Heart right ventricle (tissue), 16 donors: ENCODE measurements around the gene ZBBX. TPM values are rescaled to one million over a fixed set of nuclear protein-coding genes. Genes with fewer than 3 reads are reported as not detected.
"Not testable (repeated sequence)": the region's sequence is repeated elsewhere in the genome, so short reads cannot be mapped to it uniquely, and the experiment has no call there.

Experiments
- ATAC-seq, 8 donors: fragments of 200-7000 bp; cut with Tn5 transposase; one replicate each; pipeline ENCODE4 v1.9.1; 2020; ENCODE audit warnings: mild to moderate bottlenecking in 8 of 8, moderate library complexity in 8 of 8, moderate number of reproducible peaks in 1 of 8
- DNase-seq, 2 donors: peaks; one replicate each; pipeline ENCODE4 v3.0.0-alpha.2; 2020
- H3K27ac ChIP-seq, 10 donors: fragments of 200-600 bp; sonication (generic) in 2 of 10; one replicate each; pipeline versions ENCODE4 v1.5.0 to v1.8.0; 2020 to 2022; ENCODE audit warnings: mild to moderate bottlenecking in 3 of 10
- H3K27me3 ChIP-seq, 7 donors: fragments of 200-600 bp; one replicate each; pipeline ENCODE4 v1.8.0; 2021 to 2022; ENCODE audit warnings: mild to moderate bottlenecking in 2 of 7
- H3K36me3 ChIP-seq, 9 donors: fragments of 200-600 bp; sonication (generic) in 1 of 9; one replicate each; pipeline versions ENCODE4 v1.5.0 to v1.8.0; 2020 to 2022; ENCODE audit warnings: mild to moderate bottlenecking in 2 of 9
- H3K4me1 ChIP-seq, 9 donors: fragments of 200-600 bp; sonication (generic) in 1 of 9; one replicate each; pipeline versions ENCODE4 v1.5.0 to v1.8.0; 2020 to 2022; ENCODE audit warnings: mild to moderate bottlenecking in 4 of 9
- H3K4me3 ChIP-seq, 10 donors: fragments of 200-600 bp; sonication (generic) in 2 of 10; one replicate each; pipeline versions ENCODE4 v1.5.0 to v1.8.0; 2020 to 2022; ENCODE audit warnings: mild to moderate bottlenecking in 7 of 10, moderate library complexity in 2 of 10
- H3K9me3 ChIP-seq, 11 donors: fragments of 200-600 bp in 10 of 11; sonication (generic) in 2 of 11; one replicate each; pipeline versions ENCODE4 v1.5.0 to v1.8.0; 2013 to 2022; ENCODE audit warnings: mild to moderate bottlenecking in 2 of 11, control low read depth in 1 of 11, moderate library complexity in 1 of 11
- WGBS, 2 donors: extraction: QIAGEN DNeasy Blood & Tissue Kit; methylation state at CpG; one replicate each; pipeline ENCODE4 v1.1.7; 2013; ENCODE audit warnings: inconsistent platforms in 1 of 2; 5-methylcytosine and 5-hydroxymethylcytosine counted together
- intact Hi-C, 10 donors: fragments of 100-400 bp; cut with DNase I; formaldehyde crosslinking; loops; one replicate each; pipeline versions ENCODE4 v1.11.1 to v1.14.2; 2022
- long read RNA-seq, 3 donors: library from polyadenylated mRNA; unstranded; transcript quantifications; one replicate each; pipeline ENCODE4 v2.0.0, GENCODE V29; 2020 to 2021
- polyA plus RNA-seq, 2 donors: library from polyadenylated mRNA; stranded (reverse); fragments of 200-250 nt; gene quantifications; one replicate each; pipeline ENCODE4 v1.2.3, GENCODE V29; 2013
- total RNA-seq, 10 donors: library from RNA; stranded (reverse); fragmentation: NEBNext Ultra II Directional in 3 of 10; extraction: Animal tissue kit (Norgen Biotek cat#: 25700) in 3 of 10; gene quantifications; one replicate each; pipeline versions ENCODE4 v1.2.1 to v1.2.4, GENCODE V29; 2021 to 2023
- TF ChIP-seq, protein P1 (sequence below), 9 donors: fragments of 200-600 bp; sonication (generic) in 2 of 9; IDR thresholded peaks; one replicate each; pipeline versions ENCODE4 v1.5.0 to v1.8.0; 2021 to 2022; ENCODE audit warnings: antibody characterized with exemption in 9 of 9, mild to moderate bottlenecking in 5 of 9, moderate library complexity in 1 of 9
- donor health status: Arrhythmogenic right ventricular cardiomyopathy.
- donor health status: ischemic (EF 13 %, LVEDD 7.1; RV severe dilation, severe dysfunction).
- donor health status: healthy with polysubstance abuse.
- donor health status: DM: no; HTN: yes; CAD: no.
- donor health status: DM: no; HTN: no; CAD: no.
- donor health status: ischemic (EF 25% LVEDD 6.9; RV normal size, moderate dysfunction).
- donor health status: ischemic (EF 25% LVEDD 5.7; RV mildly dilated, moderate dysfunction).
- donor health status: healthy.
- donor health status: DM: yes; HTN: yes; CAD: no.
- donor health status: Ischemic cardiomyopathy.
- donor health status: ischemic (EF 35%, LVEDD 5.7; RV mildly dilated, moderate dysfunction).
- donor health status: nonischemic (EF 11% LVEDD 7.7; RV severe dilation, severe dysfunction).
- donor health status: DM: yes; HTN: yes; CAD: no.
- donor health status: PGD.
- donor health status: ischemic (EF 29% LVEDD 5.4; RV normal size, mild dysfunction).
- donor health status: nonischemic (EF 23%, LVEDD 6.1; RV moderate dilation, normal function).

Gene ZBBX, protein sequence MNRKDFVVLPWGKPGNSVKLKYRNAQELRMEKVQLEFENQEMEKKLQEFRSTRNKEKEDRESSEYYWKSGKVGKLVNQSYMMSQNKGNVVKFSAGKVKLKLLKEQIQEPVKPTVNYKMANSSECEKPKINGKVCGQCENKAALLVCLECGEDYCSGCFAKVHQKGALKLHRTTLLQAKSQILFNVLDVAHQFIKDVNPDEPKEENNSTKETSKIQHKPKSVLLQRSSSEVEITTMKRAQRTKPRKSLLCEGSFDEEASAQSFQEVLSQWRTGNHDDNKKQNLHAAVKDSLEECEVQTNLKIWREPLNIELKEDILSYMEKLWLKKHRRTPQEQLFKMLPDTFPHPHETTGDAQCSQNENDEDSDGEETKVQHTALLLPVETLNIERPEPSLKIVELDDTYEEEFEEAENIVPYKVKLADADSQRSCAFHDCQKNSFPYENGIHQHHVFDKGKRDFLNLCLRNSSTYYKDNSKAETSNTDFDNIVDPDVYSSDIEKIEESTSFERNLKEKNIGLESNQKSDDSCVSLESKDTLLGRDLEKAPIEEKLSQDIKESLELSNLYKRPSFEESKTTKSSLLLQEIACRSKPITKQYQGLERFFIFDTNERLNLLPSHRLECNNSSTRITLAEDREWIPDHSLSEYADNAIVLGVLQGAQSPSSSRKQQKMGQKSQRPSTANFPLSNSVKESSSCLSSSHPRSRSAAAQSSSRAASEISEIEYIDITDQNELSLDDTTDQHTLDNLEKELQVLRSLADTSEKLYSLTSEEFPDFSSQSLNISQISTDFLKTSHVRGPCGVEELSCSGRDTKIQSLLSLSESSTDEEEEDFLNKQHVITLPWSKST
- total RNA-seq (1 to 10 TPM in 1 of 10 donors, under 1 TPM in 1, not detected in 8; 0.30 to 1.1 TPM), polyA plus RNA-seq (not detected)
- long read RNA-seq, donor 1 = 0 reads
- long read RNA-seq, donor 2 = 0 reads
- long read RNA-seq, donor 3 = 0 reads

DNA sequence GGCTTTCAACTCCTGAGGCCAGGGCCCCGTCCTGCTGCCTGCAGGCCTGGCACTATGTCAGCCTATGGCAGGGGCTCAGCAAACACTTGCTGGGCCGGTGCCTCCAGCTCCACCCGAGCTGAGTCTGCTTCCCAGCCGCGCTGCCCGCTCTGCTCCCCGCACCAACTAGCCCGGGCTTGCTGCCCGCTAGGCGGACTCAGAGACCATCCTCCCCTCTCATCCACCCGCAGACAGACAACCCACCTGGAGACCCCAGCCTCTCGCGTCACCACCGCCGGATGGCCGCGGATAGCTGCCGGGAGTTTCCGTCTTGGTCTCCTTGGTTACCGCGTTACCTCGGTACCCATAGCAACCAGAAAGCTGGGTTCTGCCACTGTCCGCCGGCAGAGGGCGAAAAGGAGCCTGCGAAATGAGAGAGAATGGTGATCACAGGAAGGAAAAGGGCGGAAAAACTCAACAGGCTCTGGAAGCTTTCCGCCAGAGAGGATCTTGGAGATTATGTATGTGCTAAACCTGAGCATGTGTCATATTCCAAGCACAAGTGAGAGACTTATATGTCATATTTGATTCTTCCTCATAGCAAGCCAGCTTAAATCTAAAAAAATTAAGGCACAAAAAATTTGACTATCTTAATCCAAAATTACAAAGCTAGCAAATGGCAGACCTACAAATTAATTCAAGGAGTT is at the start of gene ZBBX:
Gene ZBBX (minus strand): TSS at position 294 of the 686 bp plus-strand sequence. CDS start 7,396 bp downstream, outside the sequence.
- no peaks in the 10 kb centered on the region for H3K9me3 ChIP-seq
- H3K4me1 ChIP-seq = peaks cover 0 to 7% (median 0%) of the 10 kb centered on the region in 9 donors
- TF ChIP-seq, protein P1, sequence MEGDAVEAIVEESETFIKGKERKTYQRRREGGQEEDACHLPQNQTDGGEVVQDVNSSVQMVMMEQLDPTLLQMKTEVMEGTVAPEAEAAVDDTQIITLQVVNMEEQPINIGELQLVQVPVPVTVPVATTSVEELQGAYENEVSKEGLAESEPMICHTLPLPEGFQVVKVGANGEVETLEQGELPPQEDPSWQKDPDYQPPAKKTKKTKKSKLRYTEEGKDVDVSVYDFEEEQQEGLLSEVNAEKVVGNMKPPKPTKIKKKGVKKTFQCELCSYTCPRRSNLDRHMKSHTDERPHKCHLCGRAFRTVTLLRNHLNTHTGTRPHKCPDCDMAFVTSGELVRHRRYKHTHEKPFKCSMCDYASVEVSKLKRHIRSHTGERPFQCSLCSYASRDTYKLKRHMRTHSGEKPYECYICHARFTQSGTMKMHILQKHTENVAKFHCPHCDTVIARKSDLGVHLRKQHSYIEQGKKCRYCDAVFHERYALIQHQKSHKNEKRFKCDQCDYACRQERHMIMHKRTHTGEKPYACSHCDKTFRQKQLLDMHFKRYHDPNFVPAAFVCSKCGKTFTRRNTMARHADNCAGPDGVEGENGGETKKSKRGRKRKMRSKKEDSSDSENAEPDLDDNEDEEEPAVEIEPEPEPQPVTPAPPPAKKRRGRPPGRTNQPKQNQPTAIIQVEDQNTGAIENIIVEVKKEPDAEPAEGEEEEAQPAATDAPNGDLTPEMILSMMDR (IDR thresholded peaks at IDR 0.05) = peak; percentile 60 to 93 (median 78)
- no peak within 1 kb of the TSS for H3K27ac ChIP-seq
- no peaks in the 10 kb centered on the region for H3K27me3 ChIP-seq
- intact Hi-C loops = loop anchor here in 1 of 10 donors (5.0 kb wide), 1 partner anchor 302 kb away; no protein-coding TSS in a partner anchor
- H3K4me3 ChIP-seq = peak within 1 kb of the TSS in 9 of 10 donors; percentile 21 to 48 (median 45)
- ATAC-seq (peak; percentile 84 to 99 (median 92)), DNase-seq (peak; percentile 70 to 81)
- H3K36me3 ChIP-seq = no peaks in the 10 kb centered on the region
- 2% methylated on average over 28 of the region's 28 CpGs for WGBS, 2 donors

DNA sequence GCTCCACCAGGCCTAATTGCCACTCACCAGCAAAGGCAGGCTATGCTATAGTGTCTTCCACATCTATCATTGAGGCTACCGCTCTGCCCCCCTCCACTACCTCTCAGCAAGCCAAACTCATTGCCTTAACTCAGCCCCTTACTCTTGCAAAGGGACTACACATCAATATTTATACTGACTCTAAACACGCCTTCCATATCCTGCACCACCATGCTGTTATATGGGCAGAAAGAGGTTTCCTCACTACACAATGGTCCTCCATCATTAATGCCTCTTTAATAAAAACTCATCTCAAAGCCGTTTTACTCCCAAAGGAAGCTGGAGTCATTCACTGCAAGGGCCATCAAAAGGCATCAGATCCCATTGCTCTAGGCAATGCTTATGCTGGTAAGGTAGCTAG is 46.9 kb upstream of the ZBBX start:
- 81 to 90% methylated on average over 3 of the region's 3 CpGs for WGBS, 2 donors
- ATAC-seq, intact Hi-C loops: not testable (repeated sequence)

DNA sequence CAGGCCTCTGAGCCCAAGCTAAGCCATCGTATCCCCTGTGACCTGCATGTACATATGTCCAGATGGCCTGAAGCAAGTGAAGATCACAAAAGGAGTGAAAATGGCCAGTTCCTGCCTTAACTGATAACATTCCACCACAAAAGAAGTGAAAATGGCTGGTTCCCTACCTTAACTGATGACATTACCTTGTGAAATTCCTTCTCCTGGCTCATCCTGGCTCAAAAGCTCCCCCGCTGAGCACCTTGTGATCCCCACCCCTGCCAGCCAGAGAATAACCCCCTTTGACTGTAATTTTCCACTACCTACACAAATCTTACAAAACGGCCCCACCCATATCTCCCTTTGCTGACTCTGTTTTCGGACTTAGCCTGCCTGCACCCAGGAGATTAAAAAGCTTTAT is 42.3 kb upstream of the ZBBX start:
- H3K4me3 ChIP-seq, H3K27me3 ChIP-seq, ATAC-seq, H3K27ac ChIP-seq, H3K4me1 ChIP-seq, H3K36me3 ChIP-seq, DNase-seq, intact Hi-C loops: not testable (repeated sequence)
- peaks cover 0 to 22% (median 0%) of the 10 kb centered on the region in 11 donors for H3K9me3 ChIP-seq
- WGBS, 2 donors = 80 to 81% methylated on average over 4 of the region's 4 CpGs

More for the DNA sequence above, 46.9 kb upstream of the ZBBX start:
- H3K4me3 ChIP-seq, H3K36me3 ChIP-seq, H3K27me3 ChIP-seq, H3K4me1 ChIP-seq, DNase-seq, H3K27ac ChIP-seq: not testable (repeated sequence)
- peaks cover 0 to 30% (median 0%) of the 10 kb centered on the region in 11 donors for H3K9me3 ChIP-seq

DNA sequence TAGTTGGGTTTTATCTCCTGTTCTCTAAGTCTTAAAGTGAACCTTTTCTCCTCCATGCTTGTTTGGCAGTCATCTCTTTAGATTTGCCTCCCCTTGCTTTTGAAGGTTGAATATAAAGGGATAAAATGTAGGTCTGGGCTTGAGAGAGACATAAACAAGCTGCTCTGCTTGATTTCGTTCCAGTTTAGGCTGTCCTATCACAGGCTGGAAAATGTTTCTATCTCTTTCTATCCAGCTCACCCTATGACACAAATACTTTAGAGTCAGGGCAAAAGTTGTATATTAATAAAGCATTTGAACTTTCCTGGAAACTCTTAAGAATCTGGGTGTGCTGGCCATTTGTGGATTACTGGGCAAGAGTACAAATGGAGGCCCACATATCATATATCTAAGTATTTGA is 29.5 kb upstream of the ZBBX start:
- intact Hi-C loops = loop anchor here in 8 of 10 donors (5.0 to 10.0 kb wide), 4 partner anchors 273 to 475 kb away; no protein-coding TSS in a partner anchor
- DNase-seq = no peak
- H3K36me3 ChIP-seq = no peaks in the 10 kb centered on the region
- H3K4me1 ChIP-seq = no peaks in the 10 kb centered on the region
- ATAC-seq = no peak
- H3K9me3 ChIP-seq = no peaks in the 10 kb centered on the region
- no peak overlapping the region for H3K4me3 ChIP-seq
- no peak overlapping the region for H3K27ac ChIP-seq
- WGBS, 2 donors = 53 to 56% methylated on average over 1 of the region's 1 CpG
- no peaks in the 10 kb centered on the region for H3K27me3 ChIP-seq
- TF ChIP-seq, protein P1 (IDR thresholded peaks at IDR 0.05) = no peak
